Stimulated activated memory B cell treated with anti-CD40 and anti-IgM and Interleukin-4, amounts not matched to agents 10 μg/mL and 1 μg/mL and 100 μg/mL, for 72 hours (primary cell): ENCODE measurements around the gene PLSCR1.
"Not testable (repeated sequence)": the region's sequence is repeated elsewhere in the genome, so short reads cannot be mapped to it uniquely, and the experiment has no call there.

Experiments used
- ATAC-seq: fragments of 150-1000 bp; cut with Tn5 transposase; 2 replicates; pipeline ENCODE4 v1.10.0; 2021
- H3K27ac Mint-ChIP-seq: one replicate; pipeline ENCODE4 v1.8.0; 2022; ENCODE audit warnings: mild to moderate bottlenecking, mixed read lengths
- H3K27me3 Mint-ChIP-seq: one replicate; pipeline ENCODE4 v1.8.0; 2022; ENCODE audit warnings: mixed read lengths
- H3K36me3 Mint-ChIP-seq: one replicate; pipeline ENCODE4 v1.8.0; 2022; ENCODE audit warnings: mixed read lengths
- H3K4me1 Mint-ChIP-seq: one replicate; pipeline ENCODE4 v1.8.0; 2022; ENCODE audit warnings: mixed read lengths
- H3K4me3 Mint-ChIP-seq: one replicate; pipeline ENCODE4 v1.8.0; 2022; ENCODE audit warnings: mild to moderate bottlenecking, moderate library complexity, mixed read lengths
- H3K9me3 Mint-ChIP-seq: one replicate; pipeline ENCODE4 v1.8.0; 2022; ENCODE audit warnings: mixed read lengths

PLSCR1 gene

DNA sequence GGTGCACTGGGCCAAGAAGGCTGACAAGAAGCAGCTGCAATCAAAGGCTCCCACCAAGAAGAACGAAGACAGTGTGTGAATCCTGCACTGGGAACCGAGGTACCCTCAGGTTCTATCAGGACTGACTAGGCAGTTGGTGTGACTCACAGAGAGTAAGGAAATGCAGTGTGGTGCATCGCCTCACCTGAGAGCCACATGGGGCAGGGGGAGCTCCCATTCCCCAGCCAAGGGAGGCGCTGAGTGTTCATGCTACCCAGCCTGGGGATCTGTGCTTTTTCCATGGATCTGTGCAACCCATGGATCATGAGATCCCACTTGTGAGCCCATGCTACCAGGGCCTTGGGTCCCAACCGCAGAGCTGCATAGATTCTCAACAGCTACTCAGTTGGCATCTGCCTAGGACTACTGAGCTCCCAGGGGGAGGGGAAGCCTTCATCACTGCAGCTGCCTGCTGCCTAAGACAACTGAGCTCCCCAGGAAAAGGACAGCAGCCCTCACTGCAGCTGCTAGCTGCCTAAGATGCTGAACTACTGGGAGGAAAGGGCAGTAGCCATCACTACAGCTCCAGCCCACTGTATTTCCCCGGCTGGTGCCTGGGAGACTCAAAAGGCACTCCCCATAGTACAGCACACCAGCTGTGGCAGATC, 68.2 kb downstream of the PLSCR1 start:
- no peaks in the 10 kb centered on the region for H3K36me3 Mint-ChIP-seq
- no peak for ATAC-seq
- H3K4me3 Mint-ChIP-seq: no peak overlapping the region
- H3K4me1 Mint-ChIP-seq: no peaks in the 10 kb centered on the region
- H3K27me3 Mint-ChIP-seq: peaks cover 31% of the 10 kb centered on the region
- no peak overlapping the region for H3K27ac Mint-ChIP-seq
- H3K9me3 Mint-ChIP-seq: peaks cover 3% of the 10 kb centered on the region

DNA sequence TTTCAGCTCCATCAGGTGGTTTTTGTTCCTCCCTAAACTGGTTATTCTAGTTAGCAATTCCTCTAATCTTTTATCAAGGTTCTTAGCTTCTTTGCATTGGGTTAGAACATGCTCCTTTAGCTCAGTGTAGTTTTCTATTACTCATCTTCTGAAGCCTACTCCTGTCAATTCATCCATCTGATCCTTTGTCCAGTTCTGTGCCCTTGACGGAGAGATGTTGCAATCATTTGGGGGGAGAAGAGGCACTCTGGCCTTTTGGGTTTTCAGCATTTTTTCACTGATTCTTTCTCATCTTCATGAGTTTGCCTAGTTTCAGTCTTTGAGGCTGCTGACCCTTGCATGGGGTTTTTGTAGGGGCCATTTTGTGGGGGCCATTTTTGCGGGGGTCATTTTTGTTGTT, 69.4 kb downstream of the PLSCR1 start:
- H3K36me3 Mint-ChIP-seq, H3K4me3 Mint-ChIP-seq, ATAC-seq, H3K27ac Mint-ChIP-seq, H3K4me1 Mint-ChIP-seq, H3K9me3 Mint-ChIP-seq: not testable (repeated sequence)
- H3K27me3 Mint-ChIP-seq: peaks cover 25% of the 10 kb centered on the region

GRCh38 chr3:146473726-146474125, 70.7 kb downstream of the PLSCR1 start:
- ATAC-seq: no peak
- H3K4me3 Mint-ChIP-seq: no peak overlapping the region
- H3K27ac Mint-ChIP-seq: no peak overlapping the region

GRCh38 chr3:146472611-146473010, 71.8 kb downstream of the PLSCR1 start:
- Mint-ChIP-seq H3K4me1 (peaks cover 17% of the 10 kb centered on the region), H3K4me3 (no peak overlapping the region), H3K36me3 (no peaks in the 10 kb centered on the region), H3K27me3 (peaks cover 2% of the 10 kb centered on the region), H3K9me3 (no peaks in the 10 kb centered on the region), H3K27ac (no peak overlapping the region)
- ATAC-seq: no peak

More at GRCh38 chr3:146473726-146474125, 70.7 kb downstream of the PLSCR1 start:
- no peaks in the 10 kb centered on the region for H3K36me3 Mint-ChIP-seq
- no peaks in the 10 kb centered on the region for H3K9me3 Mint-ChIP-seq
- peaks cover 17% of the 10 kb centered on the region for H3K4me1 Mint-ChIP-seq
- H3K27me3 Mint-ChIP-seq: peaks cover 13% of the 10 kb centered on the region

- no peak overlapping the region for H3K4me3 Mint-ChIP-seq
- H3K36me3 Mint-ChIP-seq: no peaks in the 10 kb centered on the region
- no peak for ATAC-seq
- H3K9me3 Mint-ChIP-seq: no peaks in the 10 kb centered on the region
- no peaks in the 10 kb centered on the region for H3K27me3 Mint-ChIP-seq
- H3K27ac Mint-ChIP-seq: no peak overlapping the region
- peaks cover 17% of the 10 kb centered on the region for H3K4me1 Mint-ChIP-seq
Observed at GRCh38 chr3:146471012-146471411, 73.4 kb downstream of the PLSCR1 start.

GRCh38 chr3:146470425-146470990, 73.9 kb downstream of the PLSCR1 start:
- H3K36me3 Mint-ChIP-seq: no peaks in the 10 kb centered on the region
- ATAC-seq: no peak
- no peaks in the 10 kb centered on the region for H3K9me3 Mint-ChIP-seq
- H3K27me3 Mint-ChIP-seq: no peaks in the 10 kb centered on the region
- peaks cover 17% of the 10 kb centered on the region for H3K4me1 Mint-ChIP-seq
- H3K27ac Mint-ChIP-seq: no peak overlapping the region
- peak overlapping the region; percentile 88 for H3K4me3 Mint-ChIP-seq

DNA sequence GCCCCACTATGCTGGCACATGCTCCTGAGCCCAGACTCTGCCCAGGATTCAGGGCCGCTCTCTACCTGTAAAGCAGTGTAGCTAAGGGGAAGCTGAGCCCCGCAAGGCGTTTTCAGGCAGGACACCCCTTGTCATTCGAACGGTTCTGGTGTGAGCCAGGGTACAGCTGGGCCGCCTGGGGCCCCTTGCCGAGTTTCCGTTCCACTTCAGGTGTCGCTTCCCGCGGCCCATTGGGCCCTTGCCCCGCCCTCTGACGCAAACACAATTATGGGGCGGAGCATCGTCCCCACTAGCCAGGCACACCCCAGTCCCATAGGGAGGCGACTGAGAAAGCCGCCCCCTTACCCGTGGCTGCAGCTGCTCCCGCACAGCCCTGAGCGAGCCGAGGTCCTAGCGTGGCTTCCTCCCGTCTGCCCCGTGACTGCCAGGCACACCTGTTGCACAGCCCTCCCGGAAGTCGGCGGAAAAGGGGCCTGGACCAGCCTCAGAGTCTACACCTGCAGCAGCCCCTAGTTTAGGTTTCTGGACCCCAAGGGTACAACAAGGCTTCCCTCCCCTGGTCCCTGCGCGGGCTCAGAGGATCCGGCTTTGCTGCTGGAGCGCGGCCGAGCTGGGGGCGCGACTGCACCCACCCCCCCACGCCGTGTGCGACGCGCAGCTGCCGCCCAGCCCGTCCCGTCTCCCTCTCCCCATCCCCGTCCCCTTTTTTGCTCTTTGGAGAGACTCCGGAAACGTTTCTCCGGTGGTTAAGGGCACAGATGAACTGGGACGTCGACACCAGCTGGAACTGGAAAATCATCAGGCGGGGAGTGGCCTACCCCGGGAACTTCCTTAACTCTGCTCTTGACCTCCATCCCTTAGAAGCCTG, 75.0 kb downstream of the PLSCR1 start, which contains the start of gene PLSCR2:
Gene PLSCR2 (minus strand): TSS at position 412 of the 868 bp plus-strand sequence. CDS start 9,657 bp downstream, outside the sequence.
- Mint-ChIP-seq H3K36me3 (no peaks in the 10 kb centered on the region), H3K27me3 (no peaks in the 10 kb centered on the region), H3K9me3 (no peaks in the 10 kb centered on the region), H3K4me3 (peak within 1 kb of the TSS; percentile 88), H3K4me1 (peaks cover 17% of the 10 kb centered on the region), H3K27ac (peak within 1 kb of the TSS; percentile 87)
- ATAC-seq: peak; percentile 98

DNA sequence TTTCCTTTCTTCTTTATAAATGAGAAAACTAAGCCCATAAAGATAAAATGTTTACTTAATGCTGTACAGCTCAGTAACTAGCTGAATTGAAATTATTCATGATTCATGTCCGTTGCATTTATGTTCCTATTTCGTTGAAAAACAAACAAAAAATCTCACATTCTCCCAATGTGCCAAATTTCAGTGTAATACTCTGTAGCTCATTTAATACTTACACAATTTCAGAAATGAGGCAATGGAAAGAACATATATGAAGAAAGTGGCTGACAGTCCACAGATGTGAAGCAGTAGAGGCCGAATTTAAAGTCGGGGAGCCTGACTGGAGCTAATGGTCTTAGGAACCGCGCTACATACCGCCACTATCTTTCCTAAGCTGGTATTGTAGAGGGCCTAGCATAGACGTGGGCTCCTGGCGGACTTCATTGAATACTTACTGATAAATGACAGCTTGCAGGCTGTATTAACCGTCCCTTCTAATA, 75.7 kb downstream of the PLSCR1 start:
- Mint-ChIP-seq H3K27ac (peak overlapping the region; percentile 87), H3K4me3 (peak overlapping the region; percentile 88), H3K9me3 (no peaks in the 10 kb centered on the region), H3K36me3 (no peaks in the 10 kb centered on the region), H3K27me3 (no peaks in the 10 kb centered on the region), H3K4me1 (peaks cover 17% of the 10 kb centered on the region)
- no peak for ATAC-seq

GRCh38 chr3:146468234-146468633, 76.2 kb downstream of the PLSCR1 start:
- no peaks in the 10 kb centered on the region for H3K27me3 Mint-ChIP-seq
- no peak overlapping the region for H3K4me3 Mint-ChIP-seq
- H3K9me3 Mint-ChIP-seq: no peaks in the 10 kb centered on the region
- peak overlapping the region; percentile 87 for H3K27ac Mint-ChIP-seq
- H3K36me3 Mint-ChIP-seq: no peaks in the 10 kb centered on the region
- ATAC-seq: no peak
- peaks cover 17% of the 10 kb centered on the region for H3K4me1 Mint-ChIP-seq

DNA sequence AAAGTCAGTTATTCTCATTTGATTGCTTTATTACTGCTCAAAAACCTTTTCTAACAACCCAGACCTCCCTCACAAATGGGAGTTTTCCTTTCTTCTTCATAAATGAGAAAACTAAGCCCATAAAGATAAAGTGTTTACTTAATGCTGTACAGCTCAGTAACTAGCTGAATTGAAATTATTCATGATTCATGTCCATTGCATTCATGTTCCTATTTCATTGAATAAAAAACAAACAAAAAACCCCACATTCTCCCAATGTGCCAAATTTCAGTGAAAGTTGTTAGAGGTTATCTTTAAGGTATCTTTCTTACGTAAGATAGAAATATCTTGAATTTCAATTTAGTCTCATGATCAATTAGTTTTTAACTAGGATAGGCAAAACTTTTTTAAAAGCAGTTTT, 77.8 kb downstream of the PLSCR1 start:
- Mint-ChIP-seq H3K9me3 (no peaks in the 10 kb centered on the region), H3K27me3 (no peaks in the 10 kb centered on the region), H3K36me3 (no peaks in the 10 kb centered on the region), H3K4me1 (peaks cover 17% of the 10 kb centered on the region), H3K4me3 (no peak overlapping the region), H3K27ac (no peak overlapping the region)
- ATAC-seq: no peak

- no peaks in the 10 kb centered on the region for H3K27me3 Mint-ChIP-seq
- no peak for ATAC-seq
- no peak overlapping the region for H3K27ac Mint-ChIP-seq
- peaks cover 17% of the 10 kb centered on the region for H3K4me1 Mint-ChIP-seq
- H3K9me3 Mint-ChIP-seq: no peaks in the 10 kb centered on the region
- H3K4me3 Mint-ChIP-seq: no peak overlapping the region
- no peaks in the 10 kb centered on the region for H3K36me3 Mint-ChIP-seq
Observed at GRCh38 chr3:146465693-146466465, 78.5 kb downstream of the PLSCR1 start.
